Fibroblast of peridontal ligament (primary cell): ENCODE data around the gene F13A1.

Experiments used
- DNase-seq: peaks from one replicate; pipeline ENCODE4 v3.0.0-alpha.2; 2010; ENCODE audit errors: extremely low read depth

Gene F13A1

GRCh38 chr6:6243846-6244245 lies 76.6 kb downstream of the F13A1 start:
- no peak for DNase-seq

GRCh38 chr6:6239598-6240581 lies 80.6 kb downstream of the F13A1 start:
- no peak for DNase-seq

- no peak for DNase-seq
These were observed 83.6 kb downstream of the F13A1 start for GRCh38 chr6:6236730-6237469.

GRCh38 chr6:6235786-6236185 lies 84.7 kb downstream of the F13A1 start:
- DNase-seq = no peak

GRCh38 chr6:6234963-6235362 lies 85.5 kb downstream of the F13A1 start:
- DNase-seq = no peak

GRCh38 chr6:6230286-6230685 lies 90.2 kb downstream of the F13A1 start:
- DNase-seq = no peak

GRCh38 chr6:6227896-6228295 lies 92.6 kb downstream of the F13A1 start:
- no peak for DNase-seq

- DNase-seq = no peak
These were observed 94.5 kb downstream of the F13A1 start for GRCh38 chr6:6225885-6226529.

GRCh38 chr6:6224933-6225486 lies 95.5 kb downstream of the F13A1 start:
- DNase-seq = no peak

GRCh38 chr6:6221787-6222535 lies 98.5 kb downstream of the F13A1 start:
- DNase-seq = no peak

GRCh38 chr6:6220718-6221117 lies 99.7 kb downstream of the F13A1 start:
- DNase-seq = no peak

- no peak for DNase-seq
These were observed 100.7 kb downstream of the F13A1 start for GRCh38 chr6:6219716-6220115.

- no peak for DNase-seq
These were observed 101.7 kb downstream of the F13A1 start for GRCh38 chr6:6218759-6219085.

GRCh38 chr6:6217855-6218758 lies 102.4 kb downstream of the F13A1 start:
- DNase-seq = no peak

- DNase-seq = no peak
These were observed 109.5 kb downstream of the F13A1 start for GRCh38 chr6:6210994-6211393.

GRCh38 chr6:6202886-6203285 lies 117.6 kb downstream of the F13A1 start:
- DNase-seq = no peak

GRCh38 chr6:6201200-6201599 lies 119.3 kb downstream of the F13A1 start:
- no peak for DNase-seq

- no peak for DNase-seq
These were observed 120.8 kb downstream of the F13A1 start for GRCh38 chr6:6199678-6200077.

- no peak for DNase-seq
These were observed 123.7 kb downstream of the F13A1 start for GRCh38 chr6:6196762-6197161.

GRCh38 chr6:6195080-6195479 lies 125.4 kb downstream of the F13A1 start:
- DNase-seq = no peak
